H1 (cell line): ENCODE measurements around the gene OR10H1. TPM values are rescaled to one million over a fixed set of nuclear protein-coding genes. Genes with fewer than 3 reads are reported as not detected.

Experiments
- CTCF ChIA-PET: fragments of 300-600 bp; sonication (Branson Sonifier 250); formaldehyde crosslinking; loops from one replicate; lab custom pipeline; 2021; ENCODE audit not compliant: partially characterized antibody; lab: Charles Lee
- POLR2A ChIA-PET: fragments of 300-600 bp; sonication (Branson Sonifier 250); formaldehyde crosslinking; loops from one replicate; lab custom pipeline; 2021; ENCODE audit warnings: inconsistent platforms; ENCODE audit not compliant: partially characterized antibody; lab: Charles Lee
- DNase-seq, 2 experiments: peaks; one replicate each; pipeline versions ENCODE4 v3.0.0 to v3.0.0-alpha.2; 2010 to 2022; ENCODE audit warnings: low spot score in 2 of 2, low read depth in 1 of 2, mixed read lengths in 1 of 2
- FAIRE-seq: peaks from 2 replicates; lab custom pipeline; 2011; peaks lifted over from hg19 to GRCh38; lab: Jason Lieb, UNC
- H2AFZ ChIP-seq: 2 replicates; pipeline ENCODE4 v1.8.1; 2012; ENCODE audit warnings: low read length, inconsistent platforms
- H2AK5ac ChIP-seq: 2 replicates; pipeline ENCODE4 v1.6.1; 2013; ENCODE audit warnings: low read depth, low read length
- H2BK120ac ChIP-seq: replicated peaks from 2 replicates; pipeline ENCODE3; 2013; ENCODE audit warnings: low read depth, low read length, inconsistent platforms
- H2BK12ac ChIP-seq: 2 replicates; pipeline ENCODE4 v1.6.1; 2013; ENCODE audit warnings: low read depth, low read length
- H2BK15ac ChIP-seq: 2 replicates; pipeline ENCODE4 v1.6.1; 2013; ENCODE audit warnings: low read length
- H2BK20ac ChIP-seq: 2 replicates; pipeline ENCODE4 v1.6.1; 2013; ENCODE audit warnings: low read length
- H2BK5ac ChIP-seq: 2 replicates; pipeline ENCODE4 v1.6.1; 2013; ENCODE audit warnings: low read depth, low read length
- H3K14ac ChIP-seq: 2 replicates; pipeline ENCODE4 v1.6.1; 2013; ENCODE audit warnings: inconsistent platforms; ENCODE audit not compliant: insufficient read length
- H3K18ac ChIP-seq: 2 replicates; pipeline ENCODE4 v1.6.1; 2013; ENCODE audit warnings: low read length; ENCODE audit errors: extremely low read depth
- H3K23ac ChIP-seq: 2 replicates; pipeline ENCODE4 v1.6.1; 2013; ENCODE audit warnings: inconsistent platforms; ENCODE audit not compliant: insufficient read length
- H3K23me2 ChIP-seq: 2 replicates; pipeline ENCODE4 v1.6.1; 2013; ENCODE audit warnings: low read depth, low read length
- H3K27ac ChIP-seq: 2 replicates; pipeline ENCODE4 v1.6.1; 2011; ENCODE audit warnings: low read depth, low read length, inconsistent platforms
- H3K27me3 ChIP-seq, 4 experiments: replicated peaks in 1 of 4; 1 replicate in 1 of 4; 2 replicates in 3 of 4; pipeline versions ENCODE4 v1.6.1 to v1.8.1; 2011 to 2013; ENCODE audit warnings: low read length in 3 of 4, mild to moderate bottlenecking in 3 of 4, inconsistent platforms in 2 of 4, mixed read lengths in 2 of 4, moderate library complexity in 1 of 4; ENCODE audit not compliant: control insufficient read depth in 3 of 4, insufficient read depth in 3 of 4; ENCODE audit errors: extremely low read depth in 1 of 4
- H3K36me3 ChIP-seq, 4 experiments: 2 replicates each; pipeline versions ENCODE4 v1.6.1 to v1.8.1; 2011 to 2013; ENCODE audit warnings: mild to moderate bottlenecking in 4 of 4, low read length in 3 of 4, moderate library complexity in 2 of 4, control low read depth in 1 of 4, inconsistent platforms in 1 of 4; ENCODE audit not compliant: insufficient read depth in 4 of 4, control insufficient read depth in 2 of 4
- H3K4ac ChIP-seq: replicated peaks from 2 replicates; pipeline ENCODE3; 2013; ENCODE audit warnings: low read length, low read depth, mixed read lengths, inconsistent platforms; ENCODE audit not compliant: insufficient read length
- H3K4me1 ChIP-seq, 4 experiments: replicated peaks in 1 of 4; 1 replicate in 1 of 4; 2 replicates in 3 of 4; pipeline versions ENCODE4 v1.6.1 to v1.8.1; 2011 to 2013; ENCODE audit warnings: low read length in 3 of 4, inconsistent platforms in 2 of 4, mixed read lengths in 1 of 4; ENCODE audit not compliant: insufficient read depth in 4 of 4, control insufficient read depth in 3 of 4
- H3K4me2 ChIP-seq, 2 experiments: 2 replicates each; pipeline versions ENCODE4 v1.6.1 to v1.8.1; 2011 to 2013; ENCODE audit warnings: low read depth in 2 of 2, low read length in 2 of 2, control low read depth in 1 of 2, inconsistent platforms in 1 of 2, mild to moderate bottlenecking in 1 of 2; ENCODE audit not compliant: insufficient read depth in 1 of 2
- H3K4me3 ChIP-seq, 4 experiments: fragments of 200-600, 300-600 bp in 1 of 4; sonication (generic), shearing (Covaris generic), sonication (Bioruptor Twin) in 1 of 4; 2 replicates each; pipeline versions ENCODE4 v1.5.1 to v1.8.1; 2011 to 2016; ENCODE audit warnings: low read length in 4 of 4, low read depth in 3 of 4, control low read depth in 2 of 4, inconsistent platforms in 2 of 4, mild to moderate bottlenecking in 2 of 4, mixed read lengths in 1 of 4, moderate library complexity in 1 of 4; ENCODE audit not compliant: insufficient read depth in 2 of 4; ENCODE audit errors: extremely low read depth in 1 of 4
- H3K56ac ChIP-seq: replicated peaks from 2 replicates; pipeline ENCODE3; 2013; ENCODE audit warnings: low read depth, mild to moderate bottlenecking, mixed read lengths, low read length, inconsistent platforms; ENCODE audit not compliant: insufficient read length
- H3K79me1 ChIP-seq: 2 replicates; pipeline ENCODE4 v1.6.1; 2013; ENCODE audit warnings: low read depth, low read length, control low read depth
- H3K79me2 ChIP-seq, 2 experiments: 2 replicates each; pipeline versions ENCODE4 v1.6.1 to v1.8.1; 2012 to 2013; ENCODE audit warnings: low read length in 2 of 2, mild to moderate bottlenecking in 2 of 2, inconsistent platforms in 1 of 2; ENCODE audit not compliant: insufficient read depth in 2 of 2, control insufficient read depth in 1 of 2
- H3K9ac ChIP-seq, 4 experiments: replicated peaks in 1 of 4; 1 replicate in 1 of 4; 2 replicates in 3 of 4; pipeline versions ENCODE4 v1.6.1 to v1.8.1; 2011 to 2013; ENCODE audit warnings: low read depth in 3 of 4, low read length in 3 of 4, control low read depth in 2 of 4, mild to moderate bottlenecking in 2 of 4, moderate library complexity in 2 of 4, inconsistent platforms in 1 of 4; ENCODE audit errors: extremely low read depth in 1 of 4
- H3K9me3 ChIP-seq, 2 experiments: 2 replicates each; pipeline versions ENCODE4 v1.6.1 to v1.8.1; 2012 to 2013; ENCODE audit warnings: mild to moderate bottlenecking in 2 of 2, moderate library complexity in 2 of 2, control low read depth in 1 of 2, inconsistent platforms in 1 of 2, low read depth in 1 of 2, low read length in 1 of 2, mixed read lengths in 1 of 2; ENCODE audit not compliant: insufficient read depth in 2 of 2
- H4K20me1 ChIP-seq, 2 experiments: replicated peaks in 1 of 2; 2 replicates each; pipeline versions ENCODE3 to v1.8.1; 2011 to 2013; ENCODE audit warnings: inconsistent platforms in 2 of 2, low read length in 2 of 2, mild to moderate bottlenecking in 1 of 2; ENCODE audit not compliant: insufficient read depth in 2 of 2, control insufficient read depth in 1 of 2
- H4K5ac ChIP-seq: 2 replicates; pipeline ENCODE4 v1.6.1; 2013; ENCODE audit warnings: low read length, low read depth, mixed read lengths, inconsistent platforms; ENCODE audit not compliant: insufficient read length
- H4K8ac ChIP-seq: 2 replicates; pipeline ENCODE4 v1.8.0; 2013; ENCODE audit warnings: mild to moderate bottlenecking, moderate library complexity, low read length, inconsistent platforms; ENCODE audit not compliant: insufficient read depth; ENCODE audit errors: extremely low read depth
- H4K91ac ChIP-seq: replicated peaks from 2 replicates; pipeline ENCODE3; 2013; ENCODE audit warnings: low read length, mixed read lengths, inconsistent platforms; ENCODE audit not compliant: insufficient read length
- BCL11A ChIP-seq, 2 experiments: IDR thresholded peaks; one replicate each; pipeline ENCODE4 v1.6.1; 2011; ENCODE audit warnings: low read depth in 2 of 2, low read length in 2 of 2, mild to moderate bottlenecking in 2 of 2
- FOSL1 ChIP-seq: IDR thresholded peaks from 2 replicates; pipeline ENCODE4 v1.6.1; 2011; ENCODE audit warnings: mild to moderate bottlenecking, low read depth, low read length, moderate library complexity; ENCODE audit not compliant: insufficient read depth
- JUN ChIP-seq: IDR thresholded peaks from 2 replicates; pipeline ENCODE4 v1.6.1; 2011; ENCODE audit warnings: low read depth, mild to moderate bottlenecking, improper control_type of control experiment, low read length
- RNF2 ChIP-seq: fragments of 200-900, 300-1000 bp; sonication (generic); IDR thresholded peaks from 2 replicates; pipeline ENCODE4 v1.7.1; 2016; ENCODE audit warnings: borderline replicate concordance, low read depth, mild to moderate bottlenecking, antibody characterized with exemption, low read length; ENCODE audit not compliant: poor library complexity, severe bottlenecking; ENCODE audit errors: missing control alignments
- WGBS, 2 experiments: shearing (Covaris generic) in 1 of 2; methylation state at CpG; one replicate each; pipeline versions ENCODE4 v1.1.6 to v1.1.7; 2013 to 2015; ENCODE audit warnings: low lambda C conversion rate in 2 of 2, mixed read lengths in 2 of 2, inconsistent platforms in 1 of 2, low coverage in 1 of 2, missing lambda C conversion rate in 1 of 2; ENCODE audit not compliant: insufficient replicate concordance in 2 of 2, insufficient coverage in 1 of 2, insufficient read length in 1 of 2; ENCODE audit errors: extremely low coverage in 1 of 2, missing lambda C conversion rate in 1 of 2; 5-methylcytosine and 5-hydroxymethylcytosine counted together
- polyA plus RNA-seq, 7 experiments: library from polyadenylated mRNA; depleted of rRNA in 3 of 7; stranded (reverse) in 5 of 7; unstranded in 2 of 7; fragments of >200 nt in 5 of 7; fragments of 200-250 nt in 2 of 7; gene quantifications; 1 replicate in 5 of 7; 2 replicates in 1 of 7; 4 replicates in 1 of 7; pipeline versions ENCODE4 v1.2.1 to v1.2.3, GENCODE V29; 2011 to 2013; ENCODE audit warnings: missing spikeins in 2 of 7, mixed read lengths in 2 of 7
- total RNA-seq: library from RNA; stranded (reverse); fragmentation: NEBNext Ultra II Directional; extraction: Animal tissue kit (Norgen Biotek cat#: 25700); gene quantifications from 2 replicates; pipeline ENCODE4 v1.2.1, GENCODE V29; 2021

Gene OR10H1
- total and polyA plus RNA-seq, 2 of the 8 experiments (the other 6 are each of a cell fraction or from before 2014, with no cell fraction given) = not detected

DNA sequence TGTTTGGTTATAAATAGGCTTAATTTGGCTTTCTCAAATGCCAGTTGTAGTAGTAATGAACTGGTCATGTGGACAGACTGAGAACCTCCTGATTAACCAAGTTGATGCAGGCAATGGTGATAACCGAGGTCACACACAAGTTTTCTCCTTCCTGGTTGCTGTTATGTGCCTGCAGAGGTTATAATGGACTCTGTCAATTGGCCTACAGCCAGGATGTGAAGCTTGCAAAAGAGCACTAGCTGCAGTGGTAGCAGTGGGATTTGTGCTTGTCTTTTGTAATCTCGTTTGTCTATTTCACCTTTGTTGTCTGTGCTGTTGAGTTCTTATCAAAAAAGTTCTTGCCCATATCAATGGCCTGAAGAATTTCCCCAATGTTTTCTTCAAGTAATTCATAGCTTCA lies 57.1 kb downstream of the OR10H1 start:
- DNase-seq (no peak), FAIRE-seq (no peak)
- H3K18ac ChIP-seq = no peak overlapping the region
- no peak overlapping the region for H3K4ac ChIP-seq
- H3K4me3 ChIP-seq = no peak overlapping the region
- no peak overlapping the region for H2AFZ ChIP-seq
- no peak overlapping the region for H3K56ac ChIP-seq
- H2AK5ac ChIP-seq = no peak overlapping the region
- H3K9me3 ChIP-seq = peaks cover 62 to 72% of the 10 kb centered on the region in 2 experiments
- 72% methylated on average over 2 of the region's 2 CpGs; no CpG with 5 or more reads in 1 of the 2 experiments for WGBS, 2 experiments
- H4K91ac ChIP-seq = no peak overlapping the region
- H3K27ac ChIP-seq = no peak overlapping the region
- ChIA-PET POLR2A (no interaction called here), CTCF (no interaction called here)
- H3K79me1 ChIP-seq = no peaks in the 10 kb centered on the region
- no peak overlapping the region for H3K14ac ChIP-seq
- H3K4me1 ChIP-seq = no peaks in the 10 kb centered on the region
- no peaks in the 10 kb centered on the region for H3K27me3 ChIP-seq
- H2BK5ac ChIP-seq = no peak overlapping the region
- H3K23me2 ChIP-seq = no peaks in the 10 kb centered on the region
- H3K36me3 ChIP-seq = no peaks in the 10 kb centered on the region
- no peak overlapping the region for H4K8ac ChIP-seq
- H2BK120ac ChIP-seq = no peak overlapping the region
- H3K4me2 ChIP-seq = no peak overlapping the region
- H3K23ac ChIP-seq = no peak overlapping the region
- H2BK12ac ChIP-seq = no peak overlapping the region
- H3K79me2 ChIP-seq = no peaks in the 10 kb centered on the region
- H4K5ac ChIP-seq = no peak overlapping the region
- no peak overlapping the region for H3K9ac ChIP-seq
- no peak overlapping the region for H2BK15ac ChIP-seq
- H4K20me1 ChIP-seq = no peaks in the 10 kb centered on the region
- H2BK20ac ChIP-seq = no peak overlapping the region
- TF ChIP-seq BCL11A (IDR thresholded peaks at IDR 0.05; ENCODE audit: low read depth in 2 of 2, low read length in 2 of 2) = no peak
- no peak for TF ChIP-seq RNF2
- TF ChIP-seq JUN = no peak
- no peak for TF ChIP-seq FOSL1
